ENCODE measurements around the gene CD52. TPM values are rescaled to one million over a fixed set of nuclear protein-coding genes. Genes with fewer than 3 reads are reported as not detected.

CD52 gene
- polyA plus RNA-seq, 1 of the 3 experiments (the other 2 are of a cell fraction), result not detected

DNA sequence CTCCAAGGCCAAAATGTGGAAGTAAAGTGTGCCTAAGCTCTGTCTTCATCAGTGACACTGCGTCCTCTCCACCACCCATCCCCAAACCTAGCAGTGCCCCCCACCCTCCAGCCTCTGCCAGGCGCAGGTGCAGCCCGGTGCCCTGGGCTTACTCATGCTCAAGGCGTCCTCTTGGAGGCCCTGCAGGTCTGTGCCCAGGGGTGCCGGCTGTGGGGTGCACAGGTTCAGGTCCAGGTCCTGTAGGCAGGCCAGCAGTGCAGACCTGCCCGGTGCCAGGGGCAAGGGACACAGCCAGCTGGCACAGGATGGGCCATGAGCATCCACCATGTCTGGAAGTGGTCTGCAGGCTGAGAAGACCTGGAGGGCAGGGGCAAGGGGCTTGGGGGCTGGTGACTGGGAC, 49.7 kb downstream of the CD52 start:
- no peak overlapping the region for H2AFZ ChIP-seq (ENCODE audit: low read depth)
- H3K9me2 ChIP-seq, result no peaks in the 10 kb centered on the region
- H3K4me3 ChIP-seq (ENCODE audit: low read depth in 2 of 2, low read length in 1 of 2), result no peak overlapping the region
- H3F3A ChIP-seq (replicated peaks; ENCODE audit: insufficient read depth), result no peaks in the 10 kb centered on the region
- TF ChIP-seq, protein P1, sequence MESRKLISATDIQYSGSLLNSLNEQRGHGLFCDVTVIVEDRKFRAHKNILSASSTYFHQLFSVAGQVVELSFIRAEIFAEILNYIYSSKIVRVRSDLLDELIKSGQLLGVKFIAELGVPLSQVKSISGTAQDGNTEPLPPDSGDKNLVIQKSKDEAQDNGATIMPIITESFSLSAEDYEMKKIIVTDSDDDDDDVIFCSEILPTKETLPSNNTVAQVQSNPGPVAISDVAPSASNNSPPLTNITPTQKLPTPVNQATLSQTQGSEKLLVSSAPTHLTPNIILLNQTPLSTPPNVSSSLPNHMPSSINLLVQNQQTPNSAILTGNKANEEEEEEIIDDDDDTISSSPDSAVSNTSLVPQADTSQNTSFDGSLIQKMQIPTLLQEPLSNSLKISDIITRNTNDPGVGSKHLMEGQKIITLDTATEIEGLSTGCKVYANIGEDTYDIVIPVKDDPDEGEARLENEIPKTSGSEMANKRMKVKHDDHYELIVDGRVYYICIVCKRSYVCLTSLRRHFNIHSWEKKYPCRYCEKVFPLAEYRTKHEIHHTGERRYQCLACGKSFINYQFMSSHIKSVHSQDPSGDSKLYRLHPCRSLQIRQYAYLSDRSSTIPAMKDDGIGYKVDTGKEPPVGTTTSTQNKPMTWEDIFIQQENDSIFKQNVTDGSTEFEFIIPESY (IDR thresholded peaks at IDR 0.05; ENCODE audit: borderline replicate concordance, low read depth), result no peak
- TF ChIP-seq TCF12 (IDR thresholded peaks at IDR 0.05), result no peak
- TF ChIP-seq NFIC (IDR thresholded peaks at IDR 0.05; ENCODE audit: borderline replicate concordance), result no peak
- TF ChIP-seq MAX (IDR thresholded peaks at IDR 0.05; ENCODE audit: low read depth), result no peak
- no peak for TF ChIP-seq RCOR1 (IDR thresholded peaks at IDR 0.05; ENCODE audit: low read length)
- no peak for TF ChIP-seq SIN3A (IDR thresholded peaks at IDR 0.05; ENCODE audit: borderline replicate concordance, low read depth, low read length)
- WGBS (ENCODE audit: low lambda C conversion rate), result no CpG with 5 or more reads among the region's 6 CpGs
- no peaks in the 10 kb centered on the region for H3K36me3 ChIP-seq (replicated peaks in 1 of 2; ENCODE audit: control insufficient read depth in 1 of 2, insufficient read depth in 2 of 2, low read length in 1 of 2)
- H3K79me2 ChIP-seq (ENCODE audit: insufficient read depth), result no peaks in the 10 kb centered on the region
- no peaks in the 10 kb centered on the region for H4K20me1 ChIP-seq (ENCODE audit: insufficient read depth)
- H3K4me2 ChIP-seq, result no peak overlapping the region
- ChIA-PET POLR2A (no interaction called here), CTCF (interaction anchor here (0.8 to 1.4 kb wide), 3 partner anchors 24 to 92 kb away, joined by 3 to 5 read pairs (median 4); no protein-coding TSS in a partner anchor)
- H3K9me3 ChIP-seq, result no peaks in the 10 kb centered on the region
- no peaks in the 10 kb centered on the region for H3K4me1 ChIP-seq (ENCODE audit: control insufficient read depth in 1 of 2, insufficient read depth in 2 of 2, low read depth in 1 of 2, low read length in 1 of 2)
- no peak overlapping the region for H3K27ac ChIP-seq (ENCODE audit: low read depth in 2 of 2, low read length in 1 of 2)
- no peak overlapping the region for H3K9ac ChIP-seq
- peak; percentile 6 for DNase-seq
- H3K27me3 ChIP-seq (ENCODE audit: insufficient read depth), result no peaks in the 10 kb centered on the region; the same call in 1 of the 2 replicates

DNA sequence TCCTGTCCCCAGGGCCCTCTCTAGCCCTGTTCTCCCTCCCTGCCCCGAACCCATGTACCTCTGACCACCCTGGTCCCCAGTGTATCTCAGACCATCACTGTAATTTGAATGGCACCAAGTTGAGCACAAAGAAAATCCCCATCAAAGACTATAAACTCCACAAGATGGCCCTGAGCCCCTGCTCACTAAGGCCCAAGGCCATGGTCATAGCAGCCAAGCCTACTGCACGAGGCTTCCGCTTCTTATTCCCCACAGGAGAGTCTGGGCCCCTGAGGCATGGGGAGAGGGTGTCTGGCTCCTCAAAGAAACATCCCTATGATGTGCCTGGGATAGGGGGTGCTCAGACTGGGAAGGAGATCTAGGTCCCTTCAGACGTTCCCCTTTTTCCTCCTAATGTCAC, 50.2 kb downstream of the CD52 start:
- Histone ChIP-seq H3K9ac (no peak overlapping the region), H3K9me3 (no peaks in the 10 kb centered on the region), H4K20me1 (ENCODE audit: insufficient read depth) (no peaks in the 10 kb centered on the region), H2AFZ (ENCODE audit: low read depth) (no peak overlapping the region), H3F3A (replicated peaks; ENCODE audit: insufficient read depth) (no peaks in the 10 kb centered on the region), H3K79me2 (ENCODE audit: insufficient read depth) (no peaks in the 10 kb centered on the region), H3K4me1 (ENCODE audit: control insufficient read depth in 1 of 2, insufficient read depth in 2 of 2, low read depth in 1 of 2, low read length in 1 of 2) (no peaks in the 10 kb centered on the region), H3K4me3 (ENCODE audit: low read depth in 2 of 2, low read length in 1 of 2) (no peak overlapping the region), H3K36me3 (replicated peaks in 1 of 2; ENCODE audit: control insufficient read depth in 1 of 2, insufficient read depth in 2 of 2, low read length in 1 of 2) (no peaks in the 10 kb centered on the region), H3K9me2 (no peaks in the 10 kb centered on the region), H3K27ac (ENCODE audit: low read depth in 2 of 2, low read length in 1 of 2) (no peak overlapping the region), H3K27me3 (ENCODE audit: insufficient read depth) (no peaks in the 10 kb centered on the region; the same call in 1 of the 2 replicates), H3K4me2 (no peak overlapping the region)
- no peak for DNase-seq
- 42% methylated on average over 3 of the region's 4 CpGs for WGBS (ENCODE audit: low lambda C conversion rate)
- ChIA-PET CTCF (interaction anchor here (1.1 to 1.4 kb wide), 2 partner anchors 49 to 93 kb away, joined by 3 to 4 read pairs; no protein-coding TSS in a partner anchor), POLR2A (no interaction called here)
- no peak for TF ChIP-seq EZH2phosphoT487 (IDR thresholded peaks at IDR 0.05; ENCODE audit: borderline replicate concordance, low read depth)
- no peak for TF ChIP-seq EP300 (IDR thresholded peaks at IDR 0.05; ENCODE audit: borderline replicate concordance in 1 of 2, low read depth in 1 of 2, low read length in 1 of 2)
- no peak for TF ChIP-seq RCOR1 (IDR thresholded peaks at IDR 0.05; ENCODE audit: low read length)
- TF ChIP-seq, protein P1 (IDR thresholded peaks at IDR 0.05; ENCODE audit: borderline replicate concordance, low read depth), result no peak
- TF ChIP-seq SMC3 (IDR thresholded peaks at IDR 0.05; ENCODE audit: low read depth, low read length), result no peak
- TF ChIP-seq, protein P2, sequence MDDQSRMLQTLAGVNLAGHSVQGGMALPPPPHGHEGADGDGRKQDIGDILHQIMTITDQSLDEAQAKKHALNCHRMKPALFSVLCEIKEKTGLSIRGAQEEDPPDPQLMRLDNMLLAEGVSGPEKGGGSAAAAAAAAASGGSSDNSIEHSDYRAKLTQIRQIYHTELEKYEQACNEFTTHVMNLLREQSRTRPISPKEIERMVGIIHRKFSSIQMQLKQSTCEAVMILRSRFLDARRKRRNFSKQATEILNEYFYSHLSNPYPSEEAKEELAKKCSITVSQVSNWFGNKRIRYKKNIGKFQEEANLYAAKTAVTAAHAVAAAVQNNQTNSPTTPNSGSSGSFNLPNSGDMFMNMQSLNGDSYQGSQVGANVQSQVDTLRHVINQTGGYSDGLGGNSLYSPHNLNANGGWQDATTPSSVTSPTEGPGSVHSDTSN (IDR thresholded peaks at IDR 0.05), result no peak
- no peak for TF ChIP-seq MEF2A (IDR thresholded peaks at IDR 0.05; ENCODE audit: borderline replicate concordance, low read depth)
- TF ChIP-seq CHD2 (IDR thresholded peaks at IDR 0.05; ENCODE audit: low read length, partially characterized antibody), result no peak
- no peak for TF ChIP-seq REST (IDR thresholded peaks at IDR 0.05; ENCODE audit: low read depth, low read length)
- TF ChIP-seq RXRA (IDR thresholded peaks at IDR 0.05; ENCODE audit: borderline replicate concordance, low read depth), result no peak
- no peak for TF ChIP-seq RAD21 (IDR thresholded peaks at IDR 0.05; ENCODE audit: low read length)
- no peak for TF ChIP-seq NRF1 (IDR thresholded peaks at IDR 0.05; ENCODE audit: low read depth, low read length)
- no peak for TF ChIP-seq USF1 (IDR thresholded peaks at IDR 0.05; ENCODE audit: borderline replicate concordance, low read depth)
- TF ChIP-seq SIN3A (IDR thresholded peaks at IDR 0.05; ENCODE audit: borderline replicate concordance, low read depth, low read length), result no peak
- no peak for TF ChIP-seq NFIC (IDR thresholded peaks at IDR 0.05; ENCODE audit: borderline replicate concordance)
